ENCODE results near the gene ANAPC1.
"Not testable (repeated sequence)": the region's sequence is repeated elsewhere in the genome, so short reads cannot be mapped to it uniquely, and the experiment has no call there.

Gene ANAPC1, protein sequence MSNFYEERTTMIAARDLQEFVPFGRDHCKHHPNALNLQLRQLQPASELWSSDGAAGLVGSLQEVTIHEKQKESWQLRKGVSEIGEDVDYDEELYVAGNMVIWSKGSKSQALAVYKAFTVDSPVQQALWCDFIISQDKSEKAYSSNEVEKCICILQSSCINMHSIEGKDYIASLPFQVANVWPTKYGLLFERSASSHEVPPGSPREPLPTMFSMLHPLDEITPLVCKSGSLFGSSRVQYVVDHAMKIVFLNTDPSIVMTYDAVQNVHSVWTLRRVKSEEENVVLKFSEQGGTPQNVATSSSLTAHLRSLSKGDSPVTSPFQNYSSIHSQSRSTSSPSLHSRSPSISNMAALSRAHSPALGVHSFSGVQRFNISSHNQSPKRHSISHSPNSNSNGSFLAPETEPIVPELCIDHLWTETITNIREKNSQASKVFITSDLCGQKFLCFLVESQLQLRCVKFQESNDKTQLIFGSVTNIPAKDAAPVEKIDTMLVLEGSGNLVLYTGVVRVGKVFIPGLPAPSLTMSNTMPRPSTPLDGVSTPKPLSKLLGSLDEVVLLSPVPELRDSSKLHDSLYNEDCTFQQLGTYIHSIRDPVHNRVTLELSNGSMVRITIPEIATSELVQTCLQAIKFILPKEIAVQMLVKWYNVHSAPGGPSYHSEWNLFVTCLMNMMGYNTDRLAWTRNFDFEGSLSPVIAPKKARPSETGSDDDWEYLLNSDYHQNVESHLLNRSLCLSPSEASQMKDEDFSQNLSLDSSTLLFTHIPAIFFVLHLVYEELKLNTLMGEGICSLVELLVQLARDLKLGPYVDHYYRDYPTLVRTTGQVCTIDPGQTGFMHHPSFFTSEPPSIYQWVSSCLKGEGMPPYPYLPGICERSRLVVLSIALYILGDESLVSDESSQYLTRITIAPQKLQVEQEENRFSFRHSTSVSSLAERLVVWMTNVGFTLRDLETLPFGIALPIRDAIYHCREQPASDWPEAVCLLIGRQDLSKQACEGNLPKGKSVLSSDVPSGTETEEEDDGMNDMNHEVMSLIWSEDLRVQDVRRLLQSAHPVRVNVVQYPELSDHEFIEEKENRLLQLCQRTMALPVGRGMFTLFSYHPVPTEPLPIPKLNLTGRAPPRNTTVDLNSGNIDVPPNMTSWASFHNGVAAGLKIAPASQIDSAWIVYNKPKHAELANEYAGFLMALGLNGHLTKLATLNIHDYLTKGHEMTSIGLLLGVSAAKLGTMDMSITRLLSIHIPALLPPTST (N-terminal part only)

GRCh38 chr2:111883661-111884591 is at the start of gene ANAPC1:
TSS of gene ANAPC1 (minus strand) at chr2:111884193. CDS start at chr2:111880825, 3,368 bp downstream.
- peak; percentile 87 for DNase-seq (ENCODE audit: low spot score)

DNA sequence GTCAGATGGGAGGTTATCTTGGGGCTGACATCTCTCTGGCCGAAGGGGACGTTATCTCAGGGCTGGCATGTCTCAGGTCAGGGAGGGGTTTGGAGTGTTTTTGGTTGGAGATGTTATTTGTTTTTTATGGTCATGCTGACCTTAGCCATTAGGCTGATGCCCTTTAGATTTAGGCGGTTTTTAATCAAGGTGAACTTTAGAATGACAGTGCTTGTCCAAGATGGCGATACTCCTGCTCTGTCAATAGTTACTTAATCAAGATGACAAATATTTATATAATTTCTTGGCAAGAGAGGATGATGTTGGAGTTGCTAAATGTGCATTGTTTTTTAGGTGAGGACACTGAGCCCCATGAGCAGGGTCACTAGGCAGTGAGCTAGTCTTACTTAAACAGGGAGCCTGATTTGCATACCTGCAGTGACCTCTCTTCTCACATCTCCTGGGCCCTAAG is 48.9 kb upstream of the ANAPC1 start:
- DNase-seq (ENCODE audit: low spot score) = no peak

DNA sequence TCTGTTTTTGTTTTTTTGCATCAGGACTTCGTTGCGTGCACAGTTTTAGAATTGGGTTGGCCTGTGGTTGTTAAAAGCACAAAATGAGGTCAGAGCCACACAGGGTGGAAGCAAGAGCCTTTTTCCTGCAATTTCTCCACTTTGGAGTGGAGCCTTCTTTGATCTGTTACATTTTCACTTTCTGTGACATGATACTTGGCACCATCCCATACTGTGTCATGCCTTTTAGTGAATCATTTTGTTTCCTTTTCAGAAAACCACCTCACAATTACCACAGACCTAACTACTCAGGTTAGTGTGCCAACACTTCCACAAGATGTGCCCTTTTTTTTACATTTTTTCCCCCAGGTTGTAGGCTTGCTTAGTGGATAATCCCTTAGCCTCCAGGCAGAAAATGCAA is 46.9 kb upstream of the ANAPC1 start:
- DNase-seq (ENCODE audit: low spot score) = peak; percentile 19

DNA sequence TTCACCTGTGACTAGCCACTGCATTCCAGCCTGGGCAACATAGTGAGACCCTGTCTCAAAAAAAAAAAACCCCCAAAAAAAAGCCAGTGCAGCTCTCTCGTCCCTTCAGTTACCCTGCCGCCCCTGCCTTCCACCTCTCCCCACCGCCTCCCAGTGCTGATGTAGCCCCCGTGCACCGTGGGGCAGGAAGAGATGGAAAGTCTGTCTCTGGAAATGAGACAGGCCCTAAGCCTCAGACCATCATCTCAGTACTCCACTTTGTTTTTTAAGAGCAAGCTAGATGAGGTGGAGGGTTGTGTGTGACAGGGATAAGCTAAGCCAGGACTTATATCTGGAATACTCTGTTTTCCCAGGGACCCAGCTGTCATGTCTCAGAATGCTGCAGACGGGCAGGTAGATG is 46.4 kb upstream of the ANAPC1 start:
- no peak for DNase-seq (ENCODE audit: low spot score)

GRCh38 chr2:111927723-111928122 is 43.7 kb upstream of the ANAPC1 start:
- DNase-seq (ENCODE audit: low spot score) = no peak

- DNase-seq (ENCODE audit: low spot score) = no peak
These were observed 40.7 kb upstream of the ANAPC1 start for GRCh38 chr2:111924617-111925107.

GRCh38 chr2:111923276-111923804 is 39.3 kb upstream of the ANAPC1 start:
- no peak for DNase-seq (ENCODE audit: low spot score)

DNA sequence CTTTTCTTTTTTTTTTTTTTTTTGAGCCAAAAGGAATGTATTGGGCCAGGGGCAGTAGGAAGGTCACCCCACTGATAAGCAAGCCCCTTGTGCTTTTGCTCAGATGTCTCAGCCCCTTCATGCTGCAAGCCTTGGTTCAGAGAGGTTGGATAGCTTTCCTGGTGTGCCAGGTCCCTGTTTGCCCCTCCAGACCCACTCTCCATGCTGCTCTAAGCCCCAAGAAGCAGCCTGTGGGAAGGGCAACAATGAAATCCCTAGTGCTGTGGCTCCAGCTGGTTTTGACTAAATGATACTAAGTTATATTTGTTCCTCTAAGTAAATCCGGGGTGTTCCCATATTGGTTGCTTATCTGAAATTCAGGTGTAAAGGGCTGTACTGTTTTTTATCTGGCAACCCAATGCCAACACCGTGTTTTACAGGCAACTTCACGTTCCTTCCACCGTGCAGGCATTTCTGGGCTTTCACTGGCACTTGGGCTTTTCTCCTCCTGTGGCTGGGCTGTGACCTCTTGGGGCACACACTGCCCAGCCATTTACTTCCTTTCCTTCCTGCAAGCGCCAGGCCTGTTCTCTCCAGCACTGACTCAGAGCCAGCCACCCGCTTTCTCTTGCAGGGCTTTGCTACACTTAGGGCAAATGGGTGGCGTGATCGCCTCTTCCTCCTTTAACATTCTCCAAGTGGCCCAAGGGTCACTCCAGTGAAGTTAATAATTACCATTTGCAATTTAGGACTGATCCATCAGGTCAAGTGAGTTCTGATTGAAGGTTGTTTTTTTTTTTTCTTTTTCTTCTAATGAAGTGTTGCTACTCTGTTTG is 36.0 kb upstream of the ANAPC1 start:
- DNase-seq (ENCODE audit: low spot score) = peak; percentile 73

DNA sequence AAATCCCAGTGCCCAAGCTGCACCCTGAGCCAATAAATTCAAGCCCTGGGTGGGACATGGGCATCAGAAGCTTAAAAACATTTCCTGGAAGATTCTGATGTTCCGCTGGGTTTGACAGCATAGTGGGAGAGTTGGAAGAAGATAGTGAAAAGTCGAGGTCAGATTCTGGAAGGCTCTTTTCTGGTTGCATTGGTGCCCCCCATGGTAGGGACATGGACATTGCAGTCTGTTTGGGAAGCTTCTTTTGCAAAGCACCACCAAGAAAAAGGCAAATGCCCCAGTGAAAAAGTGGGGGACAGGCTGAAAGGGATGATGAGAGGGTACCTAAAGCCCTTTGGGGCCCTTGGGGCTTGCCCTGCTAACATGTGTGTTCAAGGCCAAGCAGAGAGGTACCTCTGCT is 35.4 kb upstream of the ANAPC1 start:
- no peak for DNase-seq (ENCODE audit: low spot score)

DNA sequence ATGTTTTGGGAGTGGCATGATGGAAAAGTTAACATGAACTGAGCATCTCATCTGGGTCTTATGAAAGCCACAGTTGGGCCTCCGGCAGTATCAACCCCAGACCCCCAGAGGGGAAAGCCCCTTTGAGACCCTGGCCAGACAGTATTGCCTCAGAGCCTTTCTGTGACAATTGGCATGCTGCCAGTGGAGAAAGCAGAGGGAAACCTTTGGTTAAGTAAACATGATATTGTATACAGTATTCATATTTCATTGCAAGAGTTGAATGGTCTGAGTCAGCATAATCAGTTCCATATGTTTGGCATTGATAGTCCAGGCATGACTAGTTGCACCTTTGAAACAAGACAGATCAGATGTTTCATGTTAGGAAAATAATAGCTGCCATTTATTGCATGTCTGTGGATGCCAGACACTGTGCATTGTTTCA is 34.4 kb upstream of the ANAPC1 start:
- DNase-seq (ENCODE audit: low spot score) = no peak

- no peak for DNase-seq (ENCODE audit: low spot score)
These were observed 33.1 kb upstream of the ANAPC1 start for GRCh38 chr2:111917106-111917505.

DNA sequence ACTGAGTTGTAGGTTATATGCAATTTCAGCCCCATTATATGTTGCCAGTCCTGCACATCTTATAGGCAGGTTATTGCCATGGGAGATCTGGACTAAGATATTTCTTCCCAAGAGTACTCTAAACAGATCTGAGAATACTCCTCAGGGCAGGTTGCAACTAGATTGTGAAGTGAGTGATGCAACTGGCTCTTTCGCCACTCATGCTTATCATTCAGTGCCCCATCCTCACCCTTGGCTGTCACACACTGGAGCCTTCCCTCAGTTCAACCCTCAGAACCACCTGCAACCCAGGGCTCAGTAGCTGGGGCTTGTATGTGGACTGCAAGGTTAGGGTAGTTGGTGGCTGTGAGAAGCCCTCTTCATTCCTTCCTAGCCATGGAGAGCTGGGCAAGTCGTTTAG is 28.6 kb upstream of the ANAPC1 start:
- DNase-seq (ENCODE audit: low spot score) = no peak

DNA sequence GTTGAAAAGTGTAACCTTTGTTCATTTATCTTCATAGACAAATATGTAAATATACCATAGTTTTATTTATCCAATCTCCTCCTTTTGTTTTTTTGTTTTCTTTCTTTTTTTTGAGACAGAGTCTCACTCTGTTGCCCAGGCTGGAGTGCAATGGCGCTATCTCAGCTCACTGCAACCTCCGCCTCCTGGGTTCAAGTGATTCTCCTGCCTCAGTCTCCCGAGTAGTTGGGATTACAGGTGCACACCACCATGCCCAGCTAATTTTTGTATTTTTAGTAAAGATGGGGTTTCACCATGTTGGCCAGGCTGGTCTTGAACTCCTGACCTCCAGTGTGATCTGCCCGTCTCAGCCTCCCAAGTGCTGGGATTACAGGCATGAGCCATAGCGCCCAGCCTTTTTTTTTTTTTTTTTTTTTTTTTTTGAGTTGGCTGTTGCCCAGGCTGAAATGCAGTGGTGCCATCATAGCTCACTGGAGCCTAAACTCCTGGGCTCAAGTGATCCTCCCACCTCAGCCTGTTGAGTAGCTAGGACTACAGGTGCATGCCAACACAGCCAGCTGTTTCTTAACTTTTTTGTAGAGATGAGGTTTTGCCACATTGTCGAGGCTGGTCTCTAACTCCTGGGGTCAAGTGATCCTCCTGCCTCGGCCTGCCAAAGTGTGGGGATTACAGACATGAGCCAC is 27.4 kb upstream of the ANAPC1 start:
- not testable (repeated sequence) for DNase-seq (ENCODE audit: low spot score)

- DNase-seq (ENCODE audit: low spot score) = no peak
These were observed 26.8 kb upstream of the ANAPC1 start for GRCh38 chr2:111910609-111911277.

DNA sequence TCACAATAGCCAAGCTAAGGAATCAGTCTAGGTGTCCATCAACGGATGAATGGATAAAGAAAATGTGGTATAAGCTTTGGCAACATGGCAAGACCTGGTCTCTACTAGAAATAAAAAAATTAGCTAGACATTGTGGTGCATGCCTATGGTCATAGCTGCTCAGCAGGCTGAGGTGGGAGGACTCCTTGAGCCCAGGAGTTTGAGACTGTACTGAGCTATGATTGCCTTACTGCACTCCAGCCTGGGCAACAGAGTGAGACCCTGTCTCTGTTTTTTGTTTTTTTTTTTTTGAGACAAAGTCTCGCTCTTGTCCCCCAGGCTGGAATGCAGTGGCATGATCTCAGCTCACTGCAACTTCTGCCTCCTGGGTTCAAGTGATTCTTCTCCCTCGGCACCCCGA is 26.0 kb upstream of the ANAPC1 start:
- not testable (repeated sequence) for DNase-seq (ENCODE audit: low spot score)

- no peak for DNase-seq (ENCODE audit: low spot score)
These were observed 25.1 kb upstream of the ANAPC1 start for GRCh38 chr2:111909079-111909478.

- DNase-seq (ENCODE audit: low spot score) = no peak
These were observed 24.6 kb upstream of the ANAPC1 start for GRCh38 chr2:111908578-111908977.

- DNase-seq (ENCODE audit: low spot score) = no peak
These were observed 22.2 kb upstream of the ANAPC1 start for GRCh38 chr2:111905990-111906735.

Measured in LoVo (cell line).